ENCODE measurements around the gene TESMIN.

The TESMIN gene

GRCh38 chr11:68774194-68774585 lies 22.9 kb upstream of the TESMIN start:
- no peaks in the 10 kb centered on the region for H3K27me3 ChIP-seq (ENCODE audit: control insufficient read depth, insufficient read depth, low read length)
- H3K9ac ChIP-seq (ENCODE audit: low read length): no peak overlapping the region
- H3K4me3 ChIP-seq (ENCODE audit: low read length): no peak overlapping the region
- H3K9me3 ChIP-seq (ENCODE audit: control insufficient read depth, low read depth, low read length): no peaks in the 10 kb centered on the region
- no peak overlapping the region for H3K27ac ChIP-seq (ENCODE audit: low read length)
- H3K4me1 ChIP-seq (ENCODE audit: control insufficient read depth, low read depth, low read length): no peaks in the 10 kb centered on the region
- no peaks in the 10 kb centered on the region for H3K36me3 ChIP-seq (ENCODE audit: control insufficient read depth, low read depth, low read length)

DNA sequence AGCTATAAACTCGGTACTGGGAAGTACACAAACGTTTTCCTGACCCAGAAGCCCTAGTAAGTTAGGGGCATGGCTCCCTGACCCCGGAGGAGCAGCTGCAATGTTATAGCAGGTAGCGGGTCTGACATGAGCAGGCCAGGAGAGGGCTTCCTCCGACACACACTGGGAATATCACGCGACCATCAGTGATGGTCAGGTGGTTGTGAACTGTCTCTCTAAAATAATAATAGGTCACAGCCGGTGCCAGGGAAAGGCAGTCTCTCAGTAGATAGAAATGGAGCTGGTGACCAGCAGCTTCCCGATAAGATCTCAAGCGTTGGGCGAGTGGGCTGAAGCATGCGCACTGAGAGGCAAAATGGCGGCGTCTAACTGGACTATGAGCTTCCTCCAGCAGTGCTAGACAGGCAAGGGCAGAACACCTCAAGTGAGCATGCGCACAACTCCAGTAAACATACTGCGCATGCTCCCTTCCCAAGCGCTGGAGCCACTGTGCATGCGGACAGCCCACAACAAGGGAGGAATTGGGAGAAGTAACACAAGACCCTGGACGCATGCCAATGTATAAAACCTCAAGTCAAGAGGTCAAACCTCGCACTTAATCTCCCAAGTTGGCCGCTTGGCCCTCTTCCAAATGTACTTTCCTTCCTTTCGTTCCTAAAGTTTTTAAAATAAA lies 22.3 kb upstream of the TESMIN start:
- H3K27ac ChIP-seq (ENCODE audit: low read length): no peak overlapping the region
- no peaks in the 10 kb centered on the region for H3K36me3 ChIP-seq (ENCODE audit: control insufficient read depth, low read depth, low read length)
- no peaks in the 10 kb centered on the region for H3K27me3 ChIP-seq (ENCODE audit: control insufficient read depth, insufficient read depth, low read length)
- no peak overlapping the region for H3K4me3 ChIP-seq (ENCODE audit: low read length)
- no peaks in the 10 kb centered on the region for H3K9me3 ChIP-seq (ENCODE audit: control insufficient read depth, low read depth, low read length)
- no peaks in the 10 kb centered on the region for H3K4me1 ChIP-seq (ENCODE audit: control insufficient read depth, low read depth, low read length)
- H3K9ac ChIP-seq (ENCODE audit: low read length): no peak overlapping the region

DNA sequence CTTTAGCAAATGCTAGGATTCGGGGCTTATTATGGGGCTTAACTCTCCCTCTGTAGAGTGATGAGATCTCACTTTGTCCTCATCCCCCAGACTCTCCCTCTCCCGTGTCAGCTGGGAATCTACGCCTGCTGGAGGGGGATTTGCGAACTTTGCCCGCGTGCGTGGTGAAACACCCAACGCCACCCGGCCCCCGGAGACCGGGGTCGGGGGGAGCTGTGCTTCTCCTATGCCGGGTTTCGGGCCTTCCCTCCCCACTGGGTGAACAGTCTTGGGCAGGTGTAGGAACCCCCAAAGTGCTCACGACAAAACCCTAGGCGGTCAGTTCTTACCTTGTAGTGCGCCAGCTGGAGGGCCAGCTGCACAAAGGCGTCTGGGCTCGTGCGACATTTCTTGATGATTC lies 21.6 kb upstream of the TESMIN start:
- H3K27ac ChIP-seq (ENCODE audit: low read length): no peak overlapping the region
- H3K27me3 ChIP-seq (ENCODE audit: control insufficient read depth, insufficient read depth, low read length): no peaks in the 10 kb centered on the region
- H3K4me1 ChIP-seq (ENCODE audit: control insufficient read depth, low read depth, low read length): no peaks in the 10 kb centered on the region
- no peak overlapping the region for H3K4me3 ChIP-seq (ENCODE audit: low read length)
- no peaks in the 10 kb centered on the region for H3K36me3 ChIP-seq (ENCODE audit: control insufficient read depth, low read depth, low read length)
- H3K9ac ChIP-seq (ENCODE audit: low read length): no peak overlapping the region
- no peaks in the 10 kb centered on the region for H3K9me3 ChIP-seq (ENCODE audit: control insufficient read depth, low read depth, low read length)

- Histone ChIP-seq H3K4me1 (ENCODE audit: control insufficient read depth, low read depth, low read length) (no peaks in the 10 kb centered on the region), H3K27ac (ENCODE audit: low read length) (no peak overlapping the region), H3K4me3 (ENCODE audit: low read length) (no peak overlapping the region), H3K36me3 (ENCODE audit: control insufficient read depth, low read depth, low read length) (no peaks in the 10 kb centered on the region), H3K9ac (ENCODE audit: low read length) (no peak overlapping the region), H3K9me3 (ENCODE audit: control insufficient read depth, low read depth, low read length) (no peaks in the 10 kb centered on the region), H3K27me3 (ENCODE audit: control insufficient read depth, insufficient read depth, low read length) (no peaks in the 10 kb centered on the region)
These were observed 19.5 kb upstream of the TESMIN start for GRCh38 chr11:68770781-68771180.

DNA sequence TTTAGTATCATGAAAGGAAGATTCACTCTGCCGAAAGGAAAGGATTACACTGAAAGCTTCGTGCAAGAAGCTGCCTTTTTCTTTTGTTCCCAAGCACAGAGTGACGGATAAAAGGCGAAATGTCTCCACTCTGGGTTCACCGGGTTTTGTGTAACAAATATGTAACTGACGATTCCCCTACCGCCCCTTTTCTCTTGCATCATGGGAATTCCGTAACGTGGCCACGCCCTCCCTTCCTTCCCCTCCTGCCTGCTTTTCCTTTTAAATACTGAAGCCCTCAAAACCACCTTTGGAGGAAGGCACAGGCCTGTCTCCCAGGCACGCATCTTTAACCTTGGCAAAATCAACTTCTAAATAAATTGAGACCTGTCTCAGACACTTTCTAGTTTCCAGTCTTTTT lies 16.4 kb upstream of the TESMIN start:
- H3K27ac ChIP-seq (ENCODE audit: low read length): no peak overlapping the region
- H3K4me1 ChIP-seq (ENCODE audit: control insufficient read depth, low read depth, low read length): no peaks in the 10 kb centered on the region
- H3K27me3 ChIP-seq (ENCODE audit: control insufficient read depth, insufficient read depth, low read length): no peaks in the 10 kb centered on the region
- no peaks in the 10 kb centered on the region for H3K36me3 ChIP-seq (ENCODE audit: control insufficient read depth, low read depth, low read length)
- H3K9me3 ChIP-seq (ENCODE audit: control insufficient read depth, low read depth, low read length): no peaks in the 10 kb centered on the region
- no peak overlapping the region for H3K4me3 ChIP-seq (ENCODE audit: low read length)
- no peak overlapping the region for H3K9ac ChIP-seq (ENCODE audit: low read length)

GRCh38 chr11:68766786-68767185 lies 15.5 kb upstream of the TESMIN start:
- Histone ChIP-seq H3K27me3 (ENCODE audit: control insufficient read depth, insufficient read depth, low read length) (no peaks in the 10 kb centered on the region), H3K4me1 (ENCODE audit: control insufficient read depth, low read depth, low read length) (no peaks in the 10 kb centered on the region), H3K4me3 (ENCODE audit: low read length) (no peak overlapping the region), H3K27ac (ENCODE audit: low read length) (no peak overlapping the region), H3K36me3 (ENCODE audit: control insufficient read depth, low read depth, low read length) (no peaks in the 10 kb centered on the region), H3K9me3 (ENCODE audit: control insufficient read depth, low read depth, low read length) (no peaks in the 10 kb centered on the region), H3K9ac (ENCODE audit: low read length) (no peak overlapping the region)

DNA sequence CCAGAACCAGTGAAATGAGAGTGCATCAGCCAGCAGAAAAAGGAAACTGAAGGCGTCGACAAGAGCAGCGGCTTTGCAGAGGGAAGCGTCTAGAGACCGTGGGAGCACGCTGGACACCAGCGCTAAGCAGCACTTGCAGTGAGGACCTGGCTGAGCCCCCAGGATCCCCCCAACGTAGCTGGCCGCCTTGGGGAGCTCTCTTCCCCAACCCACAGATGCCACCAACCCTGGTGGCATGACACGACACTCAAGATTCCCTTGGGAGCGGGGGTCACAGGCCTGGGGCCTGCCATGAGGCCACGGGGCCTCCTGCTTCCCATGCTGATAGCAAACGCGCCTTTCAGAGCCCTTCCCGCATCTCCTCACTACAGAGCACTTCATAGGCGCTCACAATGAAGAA lies 13.4 kb upstream of the TESMIN start:
- Histone ChIP-seq H3K27me3 (ENCODE audit: control insufficient read depth, insufficient read depth, low read length) (no peaks in the 10 kb centered on the region), H3K9me3 (ENCODE audit: control insufficient read depth, low read depth, low read length) (no peaks in the 10 kb centered on the region), H3K36me3 (ENCODE audit: control insufficient read depth, low read depth, low read length) (no peaks in the 10 kb centered on the region), H3K27ac (ENCODE audit: low read length) (no peak overlapping the region), H3K4me3 (ENCODE audit: low read length) (no peak overlapping the region), H3K9ac (ENCODE audit: low read length) (no peak overlapping the region), H3K4me1 (ENCODE audit: control insufficient read depth, low read depth, low read length) (no peaks in the 10 kb centered on the region)

GRCh38 chr11:68763926-68764657 lies 12.8 kb upstream of the TESMIN start:
- Histone ChIP-seq H3K4me3 (ENCODE audit: low read length) (no peak overlapping the region), H3K9me3 (ENCODE audit: control insufficient read depth, low read depth, low read length) (no peaks in the 10 kb centered on the region), H3K27ac (ENCODE audit: low read length) (no peak overlapping the region), H3K4me1 (ENCODE audit: control insufficient read depth, low read depth, low read length) (no peaks in the 10 kb centered on the region), H3K9ac (ENCODE audit: low read length) (no peak overlapping the region), H3K27me3 (ENCODE audit: control insufficient read depth, insufficient read depth, low read length) (no peaks in the 10 kb centered on the region), H3K36me3 (ENCODE audit: control insufficient read depth, low read depth, low read length) (no peaks in the 10 kb centered on the region)

- H3K4me3 ChIP-seq (ENCODE audit: low read length): no peak overlapping the region
- H3K9ac ChIP-seq (ENCODE audit: low read length): no peak overlapping the region
- H3K27ac ChIP-seq (ENCODE audit: low read length): no peak overlapping the region
- no peaks in the 10 kb centered on the region for H3K27me3 ChIP-seq (ENCODE audit: control insufficient read depth, insufficient read depth, low read length)
- no peaks in the 10 kb centered on the region for H3K9me3 ChIP-seq (ENCODE audit: control insufficient read depth, low read depth, low read length)
- H3K36me3 ChIP-seq (ENCODE audit: control insufficient read depth, low read depth, low read length): no peaks in the 10 kb centered on the region
- H3K4me1 ChIP-seq (ENCODE audit: control insufficient read depth, low read depth, low read length): no peaks in the 10 kb centered on the region
These were observed 11.9 kb upstream of the TESMIN start for GRCh38 chr11:68763181-68763721.

DNA sequence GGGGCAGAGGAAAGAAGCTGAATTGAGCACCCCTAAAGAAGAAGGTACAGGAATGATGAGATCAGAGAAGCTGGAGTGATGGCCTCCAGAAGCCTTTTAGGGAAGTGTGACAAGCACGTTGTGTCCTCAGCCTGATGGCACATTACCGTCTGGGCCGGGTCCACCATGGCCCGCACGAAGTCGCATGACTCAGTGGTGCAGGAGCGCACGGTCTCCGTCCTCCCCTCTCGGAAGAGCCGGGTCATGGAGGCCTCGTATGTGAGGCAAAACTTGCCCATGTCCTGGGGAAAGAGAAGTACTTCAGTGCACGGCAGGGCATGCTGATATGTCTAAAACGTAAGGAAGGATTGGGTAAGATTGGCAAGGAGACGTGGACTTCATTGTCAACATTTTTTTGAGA lies 11.2 kb upstream of the TESMIN start:
- no peaks in the 10 kb centered on the region for H3K27me3 ChIP-seq (ENCODE audit: control insufficient read depth, insufficient read depth, low read length)
- no peak overlapping the region for H3K4me3 ChIP-seq (ENCODE audit: low read length)
- no peak overlapping the region for H3K9ac ChIP-seq (ENCODE audit: low read length)
- H3K9me3 ChIP-seq (ENCODE audit: control insufficient read depth, low read depth, low read length): no peaks in the 10 kb centered on the region
- no peak overlapping the region for H3K27ac ChIP-seq (ENCODE audit: low read length)
- H3K4me1 ChIP-seq (ENCODE audit: control insufficient read depth, low read depth, low read length): no peaks in the 10 kb centered on the region
- H3K36me3 ChIP-seq (ENCODE audit: control insufficient read depth, low read depth, low read length): no peaks in the 10 kb centered on the region

- H3K9me3 ChIP-seq (ENCODE audit: control insufficient read depth, low read depth, low read length): no peaks in the 10 kb centered on the region
- H3K27ac ChIP-seq (ENCODE audit: low read length): no peak overlapping the region
- no peak overlapping the region for H3K9ac ChIP-seq (ENCODE audit: low read length)
- H3K4me1 ChIP-seq (ENCODE audit: control insufficient read depth, low read depth, low read length): no peaks in the 10 kb centered on the region
- no peaks in the 10 kb centered on the region for H3K36me3 ChIP-seq (ENCODE audit: control insufficient read depth, low read depth, low read length)
- H3K4me3 ChIP-seq (ENCODE audit: low read length): no peak overlapping the region
- H3K27me3 ChIP-seq (ENCODE audit: control insufficient read depth, insufficient read depth, low read length): no peaks in the 10 kb centered on the region
These were observed 10.5 kb upstream of the TESMIN start for GRCh38 chr11:68761801-68762200.

- H3K9me3 ChIP-seq (ENCODE audit: control insufficient read depth, low read depth, low read length): no peaks in the 10 kb centered on the region
- no peaks in the 10 kb centered on the region for H3K4me1 ChIP-seq (ENCODE audit: control insufficient read depth, low read depth, low read length)
- no peak overlapping the region for H3K9ac ChIP-seq (ENCODE audit: low read length)
- no peak overlapping the region for H3K4me3 ChIP-seq (ENCODE audit: low read length)
- no peak overlapping the region for H3K27ac ChIP-seq (ENCODE audit: low read length)
- no peaks in the 10 kb centered on the region for H3K36me3 ChIP-seq (ENCODE audit: control insufficient read depth, low read depth, low read length)
- H3K27me3 ChIP-seq (ENCODE audit: control insufficient read depth, insufficient read depth, low read length): no peaks in the 10 kb centered on the region
These were observed 8.7 kb upstream of the TESMIN start for GRCh38 chr11:68759991-68760390.
